GM12878 (cell line): ENCODE measurements around the gene SMAD4. TPM values are rescaled to one million over a fixed set of nuclear protein-coding genes. Genes with fewer than 3 reads are reported as not detected.

Experiments used
- ATAC-seq: fragments of 200-7000 bp; cut with Tn5 transposase; 3 replicates; pipeline ENCODE4 v1.9.1; 2020; ENCODE audit warnings: mild to moderate bottlenecking, moderate library complexity
- BruUV-seq: library from RNA; stranded (reverse); fragments of 400-500 nt; replicated peaks from 2 replicates; lab custom pipeline; 2021; lab: Mats Ljungman, UMichigan
- CTCF ChIA-PET: fragments of 300-600 bp; sonication (Branson Sonifier 250); formaldehyde crosslinking; extraction: SDS; loops from one replicate; lab custom pipeline; 2021; ENCODE audit warnings: inconsistent platforms; lab: Yijun Ruan, JAX
- POLR2A ChIA-PET: fragments of 350-600 bp; formaldehyde crosslinking; extraction: SDS; loops from one replicate; lab custom pipeline; 2021; ENCODE audit warnings: inconsistent platforms; lab: Charles Lee
- RAD21 ChIA-PET: fragments of 300-600 bp; sonication (Branson Sonifier 250); formaldehyde crosslinking; loops from one replicate; lab custom pipeline; 2023; ENCODE audit warnings: antibody characterized with exemption; ENCODE audit not compliant: unreplicated experiment; lab: Charles Lee
- SMC1A ChIA-PET: fragments of 300-600 bp; sonication (Branson Sonifier 250); formaldehyde crosslinking; loops from one replicate; lab custom pipeline; 2023; ENCODE audit not compliant: unreplicated experiment, uncharacterized antibody; lab: Charles Lee
- DNase-seq: peaks from one replicate; pipeline ENCODE4 v3.0.0-alpha.2; 2011; ENCODE audit warnings: low read depth, low spot score
- FAIRE-seq: peaks from 3 replicates; lab custom pipeline; 2011; peaks lifted over from hg19 to GRCh38; lab: Jason Lieb, UNC
- H2AFZ ChIP-seq: 2 replicates; pipeline ENCODE4 v1.6.0; 2011; ENCODE audit warnings: low read depth, low read length, control low read depth; ENCODE audit not compliant: control insufficient read depth
- H3K27ac ChIP-seq: 2 replicates; pipeline ENCODE4 v1.5.1; 2011; ENCODE audit warnings: control low read depth; ENCODE audit not compliant: control insufficient read depth, insufficient read depth
- H3K27me3 ChIP-seq, 2 experiments: replicated peaks in 1 of 2; 2 replicates each; pipeline versions ENCODE4 v1.6.0 to v1.6.1; 2011; ENCODE audit warnings: low read length in 1 of 2; ENCODE audit not compliant: control insufficient read depth in 2 of 2, insufficient read depth in 2 of 2
- H3K36me3 ChIP-seq, 2 experiments: 2 replicates each; pipeline ENCODE4 v1.5.1; 2011; ENCODE audit warnings: low read length in 1 of 2; ENCODE audit not compliant: control insufficient read depth in 2 of 2, insufficient read depth in 2 of 2
- H3K4me1 ChIP-seq: 2 replicates; pipeline ENCODE4 v1.6.1; 2011; ENCODE audit warnings: mild to moderate bottlenecking, low read length, moderate library complexity, mixed read lengths; ENCODE audit not compliant: control insufficient read depth, insufficient read depth
- H3K4me2 ChIP-seq: 2 replicates; pipeline ENCODE4 v1.6.0; 2011; ENCODE audit warnings: control low read depth; ENCODE audit not compliant: control insufficient read depth, insufficient read depth
- H3K4me3 ChIP-seq: fragments of 200-600 bp; sonication (generic); 2 replicates; pipeline ENCODE4 v1.5.1; 2016
- H3K79me2 ChIP-seq: 2 replicates; pipeline ENCODE4 v1.6.0; 2011; ENCODE audit warnings: low read length; ENCODE audit not compliant: control insufficient read depth, insufficient read depth
- H3K9ac ChIP-seq: 2 replicates; pipeline ENCODE4 v1.8.0; 2011; ENCODE audit warnings: low read length, control low read depth, mixed read lengths; ENCODE audit not compliant: control insufficient read depth, insufficient read depth
- H3K9me3 ChIP-seq: replicated peaks from 3 replicates; pipeline ENCODE4 v1.5.1; 2011; ENCODE audit warnings: mild to moderate bottlenecking, low read length; ENCODE audit not compliant: control insufficient read depth, insufficient read depth
- H4K20me1 ChIP-seq: 2 replicates; pipeline ENCODE4 v1.6.0; 2011; ENCODE audit not compliant: control insufficient read depth, insufficient read depth
- CBFB ChIP-seq: IDR thresholded peaks from 2 replicates; pipeline ENCODE4 v1.6.1; 2016; ENCODE audit warnings: antibody characterized with exemption, low read depth
- CBX5 ChIP-seq: sonication (generic); IDR thresholded peaks from 2 replicates; pipeline ENCODE4 v1.6.1; 2016; ENCODE audit warnings: low read depth, moderate library complexity, mild to moderate bottlenecking, inconsistent platforms
- DPF2 ChIP-seq: fragments of 450-650 bp; IDR thresholded peaks from 2 replicates; pipeline ENCODE4 v1.6.1; 2017; ENCODE audit warnings: mild to moderate bottlenecking
- ETV6 ChIP-seq, 2 experiments: fragments of 450-650 bp in 1 of 2; IDR thresholded peaks in 1 of 2; conservative IDR thresholded peaks in 1 of 2; 2 replicates each; pipeline ENCODE4 v1.6.1; 2014; ENCODE audit warnings: antibody characterized with exemption in 1 of 2, borderline replicate concordance in 1 of 2, low read depth in 1 of 2, mild to moderate bottlenecking in 1 of 2, moderate library complexity in 1 of 2
- HCFC1 ChIP-seq: fragments of 150-350 bp; IDR thresholded peaks from 2 replicates; pipeline ENCODE4 v1.6.1; 2014; ENCODE audit warnings: low read length
- HDAC6 ChIP-seq: fragments of 200-600 bp; sonication (generic); IDR thresholded peaks from one replicate; pipeline ENCODE4 v1.8.0; 2017; ENCODE audit warnings: antibody characterized with exemption; ENCODE audit not compliant: unreplicated experiment
- HDGF ChIP-seq: fragments of 450-650 bp; IDR thresholded peaks from 2 replicates; pipeline ENCODE4 v1.6.1; 2016; ENCODE audit warnings: antibody characterized with exemption
- IKZF2 ChIP-seq, 2 experiments: fragments of 450-650 bp; IDR thresholded peaks; 2 replicates each; pipeline ENCODE4 v1.6.1; 2017; ENCODE audit warnings: mild to moderate bottlenecking in 2 of 2, moderate library complexity in 2 of 2
- MYB ChIP-seq: fragments of 150-350 bp; IDR thresholded peaks from 2 replicates; pipeline ENCODE4 v1.6.1; 2014; ENCODE audit warnings: mild to moderate bottlenecking, low read depth, low read length, borderline replicate concordance
- NR2C1 ChIP-seq: fragments of 450-650 bp; IDR thresholded peaks from 2 replicates; pipeline ENCODE4 v1.6.1; 2017; ENCODE audit warnings: antibody characterized with exemption, mild to moderate bottlenecking, moderate library complexity
- SREBF2 ChIP-seq: IDR thresholded peaks from 2 replicates; pipeline ENCODE4 v1.6.1; 2012; ENCODE audit warnings: mild to moderate bottlenecking, low read length
- STAT3 ChIP-seq: IDR thresholded peaks from 2 replicates; pipeline ENCODE4 v1.6.1; 2011; ENCODE audit warnings: low read depth, low read length, improper control_type of control experiment
- YBX1 ChIP-seq: fragments of 450-650 bp; IDR thresholded peaks from 2 replicates; pipeline ENCODE4 v1.6.1; 2016; ENCODE audit warnings: antibody characterized with exemption
- YY1 ChIP-seq: IDR thresholded peaks from 2 replicates; pipeline ENCODE4 v1.6.1; 2011; ENCODE audit warnings: low read depth, mild to moderate bottlenecking, low read length
- WGBS: methylation state at CpG from one replicate; pipeline ENCODE4 v1.1.6; 2016; ENCODE audit warnings: low lambda C conversion rate; ENCODE audit not compliant: insufficient replicate concordance, insufficient coverage; ENCODE audit errors: missing lambda C conversion rate; 5-methylcytosine and 5-hydroxymethylcytosine counted together
- in situ Hi-C: fragments of 300-500 bp; cut with MboI; formaldehyde crosslinking; loops from 9 replicates; pipeline ENCODE4 v1.14.3; 2018; ENCODE audit warnings: mixed read lengths
- intact Hi-C: fragments of 100-400 bp; cut with micrococcal nuclease; formaldehyde crosslinking; loops from one replicate; pipeline ENCODE4 v1.14.2; 2022; ENCODE audit not compliant: unreplicated experiment
- polyA plus RNA-seq, 11 experiments: library from polyadenylated mRNA; depleted of rRNA in 4 of 11; unstranded in 6 of 11; stranded (reverse) in 5 of 11; fragments of >200 nt; fragmentation: Nextera tagmentation in 4 of 11; fragmentation: Illumina TruSeq in 1 of 11; extraction: Ambion mirVana in 4 of 11; extraction: Trizol in 1 of 11; gene quantifications; 1 replicate in 1 of 11; 2 replicates in 10 of 11; pipeline versions ENCODE4 v1.2.1 to v1.2.3, GENCODE V29; 2011 to 2016; ENCODE audit warnings: inconsistent platforms in 2 of 11, missing spikeins in 2 of 11, low read depth in 1 of 11
- total RNA-seq, 4 experiments: library from RNA; depleted of rRNA in 3 of 4; stranded (reverse); fragments of >200 nt in 3 of 4; fragmentation: Illumina TruSeq in 1 of 4; extraction: Trizol in 1 of 4; gene quantifications; 2 replicates each; pipeline versions ENCODE4 v1.2.1 to v1.2.3, GENCODE V29; 2013 to 2021
- TF ChIP-seq, protein P1 (sequence below): IDR thresholded peaks from 2 replicates; pipeline ENCODE4 v1.6.1; 2012; ENCODE audit warnings: low read depth, low read length, improper control_type of control experiment
- TF ChIP-seq, protein P2 (sequence below): IDR thresholded peaks from 2 replicates; pipeline ENCODE4 v1.6.1; 2012; ENCODE audit warnings: low read depth, low read length, improper control_type of control experiment
- TF ChIP-seq, protein P3 (sequence below): fragments of 450-650 bp; IDR thresholded peaks from 2 replicates; pipeline ENCODE4 v1.6.1; 2016; ENCODE audit warnings: mild to moderate bottlenecking
- TF ChIP-seq, protein P4 (sequence below): fragments of 450-650 bp; IDR thresholded peaks from 2 replicates; pipeline ENCODE4 v1.6.1; 2018; ENCODE audit warnings: borderline replicate concordance, mild to moderate bottlenecking; ENCODE audit not compliant: partially characterized antibody

SMAD4 gene
- total and polyA plus RNA-seq, 10 of the 15 experiments (the other 5 are each of a cell fraction or from before 2014, with no cell fraction given): 9.6 to 99.9 (median 37.5) TPM

DNA sequence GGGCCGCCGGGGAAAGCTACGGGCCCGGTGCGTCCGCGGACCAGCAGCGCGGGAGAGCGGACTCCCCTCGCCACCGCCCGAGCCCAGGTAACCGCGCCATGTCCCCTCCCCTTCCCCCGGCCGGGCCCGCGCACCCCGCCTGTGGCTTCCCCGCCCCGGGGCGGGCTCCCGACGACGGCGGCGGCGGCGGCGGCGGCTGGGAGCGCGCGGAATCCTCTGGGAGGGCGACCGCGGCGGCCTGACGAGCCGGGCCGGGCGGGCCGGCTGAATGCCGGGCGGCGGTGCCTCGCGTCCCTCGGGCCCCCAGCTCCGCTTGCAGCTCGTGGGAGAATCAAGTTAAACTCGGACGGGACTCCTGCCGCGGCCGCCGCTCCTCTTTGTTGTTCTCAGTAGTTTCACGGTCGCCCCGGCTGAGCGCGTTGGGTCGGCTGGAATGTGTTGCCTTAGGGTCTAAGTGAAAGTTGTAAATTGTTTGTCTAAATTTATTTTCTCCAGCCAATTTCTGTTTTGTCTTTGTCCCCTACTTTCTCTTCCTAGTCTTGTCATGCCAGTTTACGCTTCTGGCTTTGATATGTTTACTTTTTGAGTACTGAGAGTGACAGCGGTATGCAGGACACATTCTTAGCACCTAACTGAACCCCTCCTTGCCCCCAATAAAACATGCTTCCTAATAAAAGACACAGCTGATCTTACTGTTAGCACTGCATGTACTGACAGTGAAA is 685 bp downstream of the SMAD4 start (continued):
- TF ChIP-seq, protein P1, sequence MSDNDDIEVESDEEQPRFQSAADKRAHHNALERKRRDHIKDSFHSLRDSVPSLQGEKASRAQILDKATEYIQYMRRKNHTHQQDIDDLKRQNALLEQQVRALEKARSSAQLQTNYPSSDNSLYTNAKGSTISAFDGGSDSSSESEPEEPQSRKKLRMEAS: no peak
- TF ChIP-seq HDAC6 (peak; percentile 13), DPF2 (0 out of 2 replicates have a peak, but pooled peaks have one; percentile 19), IKZF2 (IDR thresholded peaks at IDR 0.05) (no peak), CBX5 (no peak), ETV6 (conservative IDR thresholded peaks at IDR 0.05 in 1 of 2, IDR thresholded peaks at IDR 0.05 in 1 of 2; ENCODE audit: borderline replicate concordance in 1 of 2, low read depth in 1 of 2) (0 out of 4 replicates have a peak, but pooled peaks of 1 of the 2 experiments have one; percentile 19), YY1 (peak; percentile 2)
- TF ChIP-seq, protein P2, sequence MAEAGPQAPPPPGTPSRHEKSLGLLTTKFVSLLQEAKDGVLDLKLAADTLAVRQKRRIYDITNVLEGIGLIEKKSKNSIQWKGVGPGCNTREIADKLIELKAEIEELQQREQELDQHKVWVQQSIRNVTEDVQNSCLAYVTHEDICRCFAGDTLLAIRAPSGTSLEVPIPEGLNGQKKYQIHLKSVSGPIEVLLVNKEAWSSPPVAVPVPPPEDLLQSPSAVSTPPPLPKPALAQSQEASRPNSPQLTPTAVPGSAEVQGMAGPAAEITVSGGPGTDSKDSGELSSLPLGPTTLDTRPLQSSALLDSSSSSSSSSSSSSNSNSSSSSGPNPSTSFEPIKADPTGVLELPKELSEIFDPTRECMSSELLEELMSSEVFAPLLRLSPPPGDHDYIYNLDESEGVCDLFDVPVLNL: no peak

DNA sequence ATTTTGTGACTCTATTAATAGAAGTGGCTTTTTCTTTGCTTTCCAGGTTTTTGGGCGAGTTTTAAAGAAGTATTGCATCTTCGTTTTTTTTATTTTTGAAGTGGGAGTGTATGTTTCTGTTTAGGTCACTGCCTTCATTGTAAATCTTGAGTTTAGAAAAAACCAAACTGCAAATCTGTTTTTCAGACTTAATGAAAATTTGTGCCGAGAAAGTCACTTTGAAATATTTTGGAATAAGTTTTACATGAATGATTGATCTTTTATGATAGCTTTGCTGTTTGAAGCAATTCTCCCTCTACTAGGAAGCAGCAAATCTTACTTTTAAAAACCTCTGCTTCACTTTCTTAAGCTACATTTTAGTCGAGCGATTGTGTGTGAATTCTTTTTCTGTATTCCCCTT is 2.2 kb downstream of the SMAD4 start:
- H3K4me2 ChIP-seq: peak overlapping the region; percentile 70; the same call in 1 of the 2 replicates
- no TSS peak for BruUV-seq
- peaks cover 6% of the 10 kb centered on the region for H3K4me1 ChIP-seq
- ChIA-PET SMC1A (interaction anchor here (0.6 to 3.5 kb wide), 8 partner anchors 10 to 717 kb away, joined by 3 to 23 read pairs (median 4); no protein-coding TSS in a partner anchor), RAD21 (interaction anchor here (1.1 kb wide), 1 partner anchor 19 kb away, joined by 5 read pairs; no protein-coding TSS in a partner anchor), CTCF (interaction anchor here (0.7 to 1.9 kb wide), 6 partner anchors 10 to 214 kb away, joined by 3 to 13 read pairs (median 4); no protein-coding TSS in a partner anchor), POLR2A (interaction anchor here (0.7 to 1.5 kb wide), 3 partner anchors 65 to 200 kb away, joined by 4 read pairs; partner anchors contain the start of genes ELAC1 and ME2)
- intact Hi-C loops (no loop called here), in situ Hi-C loops (loop anchor here (25.0 kb wide), 1 partner anchor 1545 kb away; the partner anchor contains the start of genes C18orf32 and RPL17)
- ATAC-seq: no peak
- peaks cover 74% of the 10 kb centered on the region for H3K79me2 ChIP-seq
- H3K27ac ChIP-seq: no peak overlapping the region
- no peaks in the 10 kb centered on the region for H3K36me3 ChIP-seq
- no peaks in the 10 kb centered on the region for H3K9me3 ChIP-seq
- no peaks in the 10 kb centered on the region for H3K27me3 ChIP-seq
- H3K4me3 ChIP-seq: peak overlapping the region; percentile 88
- H3K9ac ChIP-seq: peak overlapping the region; percentile 22; the same call in 1 of the 2 replicates
- FAIRE-seq: no peak
- no peak overlapping the region for H2AFZ ChIP-seq
- no peak for DNase-seq
- H4K20me1 ChIP-seq: peaks cover 4% of the 10 kb centered on the region; the same call in 1 of the 2 replicates
- whole genome bisulfite sequencing: 92% methylated on average over 5 of the region's 5 CpGs
- TF ChIP-seq STAT3 (no peak), CBFB (no peak), MYB (no peak), NR2C1 (no peak), HDGF (no peak), SREBF2 (no peak), YBX1 (no peak), HCFC1 (no peak)
- TF ChIP-seq, protein P3, sequence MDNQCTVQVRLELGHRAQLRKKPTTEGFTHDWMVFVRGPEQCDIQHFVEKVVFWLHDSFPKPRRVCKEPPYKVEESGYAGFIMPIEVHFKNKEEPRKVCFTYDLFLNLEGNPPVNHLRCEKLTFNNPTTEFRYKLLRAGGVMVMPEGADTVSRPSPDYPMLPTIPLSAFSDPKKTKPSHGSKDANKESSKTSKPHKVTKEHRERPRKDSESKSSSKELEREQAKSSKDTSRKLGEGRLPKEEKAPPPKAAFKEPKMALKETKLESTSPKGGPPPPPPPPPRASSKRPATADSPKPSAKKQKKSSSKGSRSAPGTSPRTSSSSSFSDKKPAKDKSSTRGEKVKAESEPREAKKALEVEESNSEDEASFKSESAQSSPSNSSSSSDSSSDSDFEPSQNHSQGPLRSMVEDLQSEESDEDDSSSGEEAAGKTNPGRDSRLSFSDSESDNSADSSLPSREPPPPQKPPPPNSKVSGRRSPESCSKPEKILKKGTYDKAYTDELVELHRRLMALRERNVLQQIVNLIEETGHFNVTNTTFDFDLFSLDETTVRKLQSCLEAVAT: no peak
- TF ChIP-seq, protein P4, sequence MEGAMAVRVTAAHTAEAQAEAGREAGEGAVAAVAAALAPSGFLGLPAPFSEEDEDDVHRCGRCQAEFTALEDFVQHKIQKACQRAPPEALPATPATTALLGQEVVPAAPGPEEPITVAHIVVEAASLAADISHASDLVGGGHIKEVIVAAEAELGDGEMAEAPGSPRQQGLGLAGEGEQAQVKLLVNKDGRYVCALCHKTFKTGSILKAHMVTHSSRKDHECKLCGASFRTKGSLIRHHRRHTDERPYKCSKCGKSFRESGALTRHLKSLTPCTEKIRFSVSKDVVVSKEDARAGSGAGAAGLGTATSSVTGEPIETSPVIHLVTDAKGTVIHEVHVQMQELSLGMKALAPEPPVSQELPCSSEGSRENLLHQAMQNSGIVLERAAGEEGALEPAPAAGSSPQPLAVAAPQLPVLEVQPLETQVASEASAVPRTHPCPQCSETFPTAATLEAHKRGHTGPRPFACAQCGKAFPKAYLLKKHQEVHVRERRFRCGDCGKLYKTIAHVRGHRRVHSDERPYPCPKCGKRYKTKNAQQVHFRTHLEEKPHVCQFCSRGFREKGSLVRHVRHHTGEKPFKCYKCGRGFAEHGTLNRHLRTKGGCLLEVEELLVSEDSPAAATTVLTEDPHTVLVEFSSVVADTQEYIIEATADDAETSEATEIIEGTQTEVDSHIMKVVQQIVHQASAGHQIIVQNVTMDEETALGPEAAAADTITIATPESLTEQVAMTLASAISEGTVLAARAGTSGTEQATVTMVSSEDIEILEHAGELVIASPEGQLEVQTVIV: no peak
